Mammary epithelial cell (primary cell): Measurements from ENCODE around the gene EPHB2.

Experiments used
- EZH2 ChIP-seq: IDR thresholded peaks from 2 replicates; pipeline ENCODE4 v1.6.1; 2012; ENCODE audit warnings: low read length, inconsistent platforms, borderline replicate concordance
- TF ChIP-seq, protein P1 (sequence below), 2 donors: IDR thresholded peaks in 1 of 2; conservative IDR thresholded peaks in 1 of 2; 2 replicates each; pipeline ENCODE4 v1.5.1; 2011 to 2012; ENCODE audit warnings: inconsistent platforms in 2 of 2, low read length in 2 of 2, mild to moderate bottlenecking in 2 of 2, control low read depth in 1 of 2, low read depth in 1 of 2; ENCODE audit not compliant: insufficient read depth in 1 of 2; ENCODE audit errors: extremely low read depth in 1 of 2

DNA sequence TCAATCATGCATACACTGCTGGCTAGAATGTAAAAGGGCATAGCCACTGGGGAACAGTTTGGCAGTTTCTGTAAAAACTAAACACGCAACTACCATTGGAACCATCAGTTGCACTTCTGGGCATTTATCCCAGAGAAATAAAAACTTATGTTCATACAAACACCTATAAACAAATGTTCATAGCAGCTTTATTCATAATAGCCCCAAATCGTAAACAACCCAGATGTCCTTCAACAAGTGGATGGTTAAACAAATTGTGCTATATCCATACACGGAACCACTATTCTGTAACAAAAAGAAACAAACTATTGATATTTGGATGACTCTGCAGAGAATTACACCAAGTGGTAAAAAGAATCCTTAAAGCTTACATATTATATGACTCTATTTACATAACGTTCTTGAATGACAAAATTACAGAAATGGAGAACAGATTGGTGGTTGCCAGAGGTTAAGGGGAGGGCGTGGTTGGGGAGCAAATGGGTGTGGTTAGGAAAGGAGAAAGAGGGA is 239.2 kb downstream of the EPHB2 start:
- TF ChIP-seq, protein P1, sequence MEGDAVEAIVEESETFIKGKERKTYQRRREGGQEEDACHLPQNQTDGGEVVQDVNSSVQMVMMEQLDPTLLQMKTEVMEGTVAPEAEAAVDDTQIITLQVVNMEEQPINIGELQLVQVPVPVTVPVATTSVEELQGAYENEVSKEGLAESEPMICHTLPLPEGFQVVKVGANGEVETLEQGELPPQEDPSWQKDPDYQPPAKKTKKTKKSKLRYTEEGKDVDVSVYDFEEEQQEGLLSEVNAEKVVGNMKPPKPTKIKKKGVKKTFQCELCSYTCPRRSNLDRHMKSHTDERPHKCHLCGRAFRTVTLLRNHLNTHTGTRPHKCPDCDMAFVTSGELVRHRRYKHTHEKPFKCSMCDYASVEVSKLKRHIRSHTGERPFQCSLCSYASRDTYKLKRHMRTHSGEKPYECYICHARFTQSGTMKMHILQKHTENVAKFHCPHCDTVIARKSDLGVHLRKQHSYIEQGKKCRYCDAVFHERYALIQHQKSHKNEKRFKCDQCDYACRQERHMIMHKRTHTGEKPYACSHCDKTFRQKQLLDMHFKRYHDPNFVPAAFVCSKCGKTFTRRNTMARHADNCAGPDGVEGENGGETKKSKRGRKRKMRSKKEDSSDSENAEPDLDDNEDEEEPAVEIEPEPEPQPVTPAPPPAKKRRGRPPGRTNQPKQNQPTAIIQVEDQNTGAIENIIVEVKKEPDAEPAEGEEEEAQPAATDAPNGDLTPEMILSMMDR (conservative IDR thresholded peaks at IDR 0.05 in 1 of 2, IDR thresholded peaks at IDR 0.05 in 1 of 2; ENCODE audit: extremely low read depth in 1 of 2, insufficient read depth in 1 of 2, low read depth in 1 of 2, low read length in 2 of 2) = no peak
- no peak for TF ChIP-seq EZH2
